Activated naive CD8-positive, alpha-beta T cell treated with anti-CD3 and anti-CD28 coated beads, Interleukin-2, amount 10 ng/mL, durations not matched to agents 7 days and 5 days (primary cell): ENCODE results near the gene CCDC195. TPM values are rescaled to one million over a fixed set of nuclear protein-coding genes. Genes with fewer than 3 reads are reported as not detected.

ENCODE experiments used
- total RNA-seq, 2 experiments: library from RNA; stranded (reverse); gene quantifications; one replicate each; pipeline ENCODE4 v1.2.3, GENCODE V29; 2021

CCDC195 gene
- total RNA-seq, 2 experiments from 2014 or later, result not detected

Other genes with a start within 250 kb of the CCDC195 start
- 10 to 100 TPM; 78.4 to 81.5 TPM for gene CUL3, start 131.0 kb downstream of the CCDC195 start, total RNA-seq